ENCODE results near the gene RBM26.

RBM26 gene

GRCh38 chr13:79413521-79413920 is 7.5 kb upstream of the RBM26 start:
- no peaks in the 10 kb centered on the region for H3K4me1 ChIP-seq
- no peak for DNase-seq
- TF ChIP-seq CTCF (IDR thresholded peaks at IDR 0.05; ENCODE audit: low read depth, low read length): no peak
- no peaks in the 10 kb centered on the region for H3K36me3 ChIP-seq
- H3K9me3 ChIP-seq: no peaks in the 10 kb centered on the region
- H3K4me3 ChIP-seq (ENCODE audit: low read depth, low read length): no peak overlapping the region
- no peaks in the 10 kb centered on the region for H3K27me3 ChIP-seq

- no peak for DNase-seq
- TF ChIP-seq CTCF (IDR thresholded peaks at IDR 0.05; ENCODE audit: low read depth, low read length): no peak
- H3K4me3 ChIP-seq (ENCODE audit: low read depth, low read length): no peak overlapping the region
Observed at GRCh38 chr13:79409828-79410227, 3.8 kb upstream of the RBM26 start.

GRCh38 chr13:79407349-79407979 is 1.4 kb upstream of the RBM26 start:
- Histone ChIP-seq H3K4me3 (ENCODE audit: low read depth, low read length) (peak overlapping the region; percentile 76), H3K9me3 (no peaks in the 10 kb centered on the region), H3K27me3 (no peaks in the 10 kb centered on the region), H3K4me1 (peaks cover 9% of the 10 kb centered on the region; the same call in 1 of the 2 replicates), H3K36me3 (no peaks in the 10 kb centered on the region)
- DNase-seq: no peak
- no peak for TF ChIP-seq CTCF (IDR thresholded peaks at IDR 0.05; ENCODE audit: low read depth, low read length)

More at GRCh38 chr13:79409828-79410227, 3.8 kb upstream of the RBM26 start:
- no peaks in the 10 kb centered on the region for H3K9me3 ChIP-seq
- H3K36me3 ChIP-seq: no peaks in the 10 kb centered on the region
- no peaks in the 10 kb centered on the region for H3K27me3 ChIP-seq
- peaks cover 6% of the 10 kb centered on the region; the same call in 1 of the 2 replicates for H3K4me1 ChIP-seq

- no peak for TF ChIP-seq CTCF (IDR thresholded peaks at IDR 0.05; ENCODE audit: low read depth, low read length)
- DNase-seq: no peak
- Histone ChIP-seq H3K36me3 (peaks cover under 1% of the 10 kb centered on the region), H3K27me3 (no peaks in the 10 kb centered on the region), H3K4me3 (ENCODE audit: low read depth, low read length) (peak overlapping the region; percentile 76), H3K4me1 (peaks cover 9% of the 10 kb centered on the region; the same call in 1 of the 2 replicates), H3K9me3 (no peaks in the 10 kb centered on the region)
Observed at GRCh38 chr13:79406597-79406908, 498 bp upstream of the RBM26 start.

GRCh38 chr13:79405501-79405830 is 589 bp downstream of the RBM26 start:
- H3K4me1 ChIP-seq: peaks cover 15% of the 10 kb centered on the region

More at GRCh38 chr13:79405501-79405830, 589 bp downstream of the RBM26 start:
- DNase-seq: no peak
- H3K36me3 ChIP-seq: peaks cover 10% of the 10 kb centered on the region
- no peaks in the 10 kb centered on the region for H3K9me3 ChIP-seq
- H3K27me3 ChIP-seq: no peaks in the 10 kb centered on the region
- TF ChIP-seq CTCF (IDR thresholded peaks at IDR 0.05; ENCODE audit: low read depth, low read length): no peak
- H3K4me3 ChIP-seq (ENCODE audit: low read depth, low read length): peak overlapping the region; percentile 76

Measured in BE2C (cell line).